Stimulated activated effector memory CD8-positive, alpha-beta T cell treated with anti-CD3 and anti-CD28 coated beads, Interleukin-12 subunit alpha, Interleukin-12 subunit beta, amount 100 ng/mL, for 72 hours (primary cell): ENCODE data around the gene SFMBT1.

ENCODE experiments used
- ATAC-seq: fragments of 150-1000 bp; cut with Tn5 transposase; 2 replicates; pipeline ENCODE4 v1.10.0; 2021
- DNase-seq, 2 donors: peaks; one replicate each; pipeline ENCODE4 v3.0.0; 2021 to 2022; ENCODE audit warnings: low spot score in 2 of 2
- H3K27ac Mint-ChIP-seq: one replicate; pipeline ENCODE4 v1.8.0; 2022; ENCODE audit warnings: mild to moderate bottlenecking, mixed read lengths
- H3K36me3 Mint-ChIP-seq: one replicate; pipeline ENCODE4 v1.8.0; 2022; ENCODE audit warnings: mild to moderate bottlenecking, mixed read lengths
- H3K4me1 Mint-ChIP-seq: one replicate; pipeline ENCODE4 v1.8.0; 2022; ENCODE audit warnings: mixed read lengths
- H3K4me3 Mint-ChIP-seq: one replicate; pipeline ENCODE4 v1.8.0; 2022; ENCODE audit warnings: mild to moderate bottlenecking, mixed read lengths
- H3K9me3 Mint-ChIP-seq: one replicate; pipeline ENCODE4 v1.8.0; 2022; ENCODE audit warnings: mixed read lengths

Gene SFMBT1

DNA sequence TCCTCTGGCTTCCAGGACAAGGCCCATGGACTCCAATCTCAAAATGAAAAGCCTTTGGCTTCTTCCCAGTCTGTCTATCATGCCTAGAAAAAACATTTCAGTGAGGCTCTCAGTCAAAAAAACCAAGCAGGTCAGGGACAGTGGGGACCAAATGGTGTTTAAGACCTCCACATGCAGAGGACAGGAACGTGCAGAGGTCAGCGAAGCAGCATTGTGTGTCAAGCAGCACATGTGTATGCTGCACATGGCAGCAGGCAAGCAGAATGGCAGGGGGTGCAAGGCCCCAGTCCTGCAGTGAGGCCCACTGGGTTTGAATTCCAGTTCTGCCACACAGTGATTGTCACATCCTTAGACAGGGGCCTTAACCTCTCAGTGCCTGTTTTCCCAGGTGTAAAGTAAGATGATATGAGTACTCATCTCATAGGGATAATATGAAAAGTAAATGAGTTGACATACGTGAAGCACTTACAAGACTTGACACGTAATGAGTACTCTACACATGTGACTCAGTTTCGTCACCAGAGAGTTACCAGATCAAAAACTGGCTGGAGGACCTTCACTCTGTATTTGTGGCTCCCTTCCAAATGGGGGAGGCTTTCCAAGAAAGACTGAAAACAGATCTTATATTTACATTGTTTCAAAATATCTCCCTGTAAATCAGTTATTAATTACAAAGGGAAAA is 159.7 kb downstream of the SFMBT1 start:
- Mint-ChIP-seq H3K4me1 (peaks cover 44% of the 10 kb centered on the region), H3K27ac (no peak overlapping the region)
- no peak for ATAC-seq

DNA sequence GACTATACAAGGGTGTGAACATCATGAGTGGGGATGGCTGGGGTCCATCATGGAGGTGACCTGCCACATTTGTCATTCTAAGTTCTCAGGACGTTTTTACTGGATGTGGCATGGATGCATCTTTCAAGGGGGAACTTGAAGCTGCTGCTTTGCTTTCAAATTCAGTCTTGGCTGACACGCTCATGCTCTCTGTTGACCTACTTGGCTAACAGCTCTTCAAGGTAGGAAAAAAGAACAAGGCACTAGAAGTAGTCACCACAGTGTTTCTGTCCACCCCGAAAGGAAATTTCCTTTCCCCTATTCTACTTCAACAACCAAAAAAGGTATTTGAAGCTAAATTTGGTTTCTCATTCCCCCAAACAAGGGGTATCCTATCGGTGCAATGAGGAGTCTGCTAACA is 163.5 kb downstream of the SFMBT1 start:
- Mint-ChIP-seq H3K36me3 (peaks cover 10% of the 10 kb centered on the region), H3K4me3 (no peak overlapping the region), H3K4me1 (peaks cover 49% of the 10 kb centered on the region), H3K9me3 (no peaks in the 10 kb centered on the region), H3K27ac (no peak overlapping the region)
- DNase-seq, result no peak
- ATAC-seq, result no peak

More for the DNA sequence above, 159.7 kb downstream of the SFMBT1 start:
- DNase-seq, result no peak
- Mint-ChIP-seq H3K4me3 (no peak overlapping the region), H3K9me3 (no peaks in the 10 kb centered on the region), H3K36me3 (peaks cover 13% of the 10 kb centered on the region)

DNA sequence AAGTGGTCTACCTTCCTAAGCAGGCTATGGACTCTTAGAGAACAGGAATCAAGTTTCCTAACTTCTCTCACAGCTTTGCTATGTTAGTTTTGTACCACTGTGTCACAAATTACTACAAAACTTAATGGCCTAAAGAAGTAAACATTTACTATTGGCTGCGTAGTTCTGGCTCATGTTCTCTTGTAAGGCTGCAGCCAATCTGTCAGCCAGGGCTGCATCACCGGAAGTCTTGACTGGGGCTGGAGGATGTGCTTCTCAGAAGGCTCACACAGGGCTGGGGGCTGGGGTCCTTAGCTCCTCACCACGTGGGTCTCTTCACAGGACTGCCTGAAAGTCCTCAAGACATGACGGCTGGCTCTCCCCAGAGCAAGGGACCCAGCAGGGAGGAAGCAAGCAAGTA is 164.0 kb downstream of the SFMBT1 start:
- no peak for ATAC-seq
- Mint-ChIP-seq H3K9me3 (no peaks in the 10 kb centered on the region), H3K4me1 (peaks cover 54% of the 10 kb centered on the region), H3K36me3 (peaks cover 10% of the 10 kb centered on the region), H3K27ac (no peak overlapping the region), H3K4me3 (no peak overlapping the region)
- no peak for DNase-seq

DNA sequence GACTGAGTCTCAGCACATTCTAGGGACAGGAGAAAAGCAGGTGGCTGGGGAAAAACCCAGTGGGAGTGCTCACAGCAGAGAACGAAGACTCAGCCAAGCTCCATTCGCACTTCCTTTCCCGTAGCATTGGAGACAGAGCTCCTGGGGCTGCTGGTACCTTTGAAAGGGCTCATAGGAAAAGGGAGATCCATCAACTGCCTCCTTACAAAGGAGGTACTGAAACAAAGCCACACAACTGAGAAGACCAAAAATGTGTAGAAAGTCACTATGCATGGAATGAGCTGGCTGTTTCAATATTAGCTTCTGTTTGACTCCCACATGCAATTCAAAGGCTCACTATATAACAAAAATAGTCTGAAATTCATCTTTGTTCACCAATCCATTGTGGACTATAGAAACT is 165.4 kb downstream of the SFMBT1 start:
- H3K4me3 Mint-ChIP-seq, result no peak overlapping the region
- H3K36me3 Mint-ChIP-seq, result peaks cover 4% of the 10 kb centered on the region
- H3K9me3 Mint-ChIP-seq, result no peaks in the 10 kb centered on the region
- peaks cover 49% of the 10 kb centered on the region for H3K4me1 Mint-ChIP-seq
- DNase-seq (no peak), ATAC-seq (peak; percentile 87)
- peak overlapping the region; percentile 60 for H3K27ac Mint-ChIP-seq

DNA sequence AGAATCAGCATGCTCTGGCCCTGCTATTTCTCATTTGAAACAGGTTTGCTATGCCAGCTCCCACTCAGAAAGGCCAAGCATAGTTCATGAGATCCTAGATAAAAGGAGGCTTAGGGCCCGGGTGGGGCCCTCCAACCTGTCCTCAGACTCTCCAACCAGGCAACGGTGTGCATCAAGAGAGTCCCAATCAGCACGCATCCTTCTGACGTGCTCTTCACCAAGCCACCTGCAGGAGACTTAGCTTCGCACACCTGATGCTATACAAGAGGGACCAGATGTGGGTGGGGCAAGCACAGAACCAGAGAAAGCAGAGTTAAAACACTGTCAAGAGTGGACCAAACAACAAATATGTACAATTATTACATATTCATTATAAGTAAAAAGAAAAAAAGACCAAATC is 165.8 kb downstream of the SFMBT1 start:
- no peak for DNase-seq
- Mint-ChIP-seq H3K9me3 (no peaks in the 10 kb centered on the region), H3K36me3 (peaks cover under 1% of the 10 kb centered on the region), H3K27ac (peak overlapping the region; percentile 60), H3K4me1 (peaks cover 53% of the 10 kb centered on the region), H3K4me3 (no peak overlapping the region)
- ATAC-seq, result peak; percentile 8

DNA sequence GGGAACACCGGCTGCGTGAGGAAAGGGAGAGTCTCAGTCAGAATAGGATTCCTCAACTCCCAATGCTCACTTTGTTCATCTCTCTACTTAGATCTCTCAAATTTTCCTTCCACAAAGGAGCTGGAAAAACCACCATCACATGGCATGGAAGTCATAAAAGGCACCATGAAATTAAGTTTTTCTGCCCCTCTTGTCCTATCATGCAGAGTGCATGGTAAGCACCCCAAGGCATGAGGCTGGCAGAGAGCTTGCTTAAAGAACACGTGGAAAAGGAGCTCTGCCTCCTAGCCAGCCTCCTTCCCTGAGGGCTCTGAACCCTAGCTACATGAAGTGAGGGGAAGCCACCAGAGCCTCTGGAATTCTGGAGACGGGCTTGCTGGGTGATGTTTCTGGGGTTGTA is 166.3 kb downstream of the SFMBT1 start:
- Mint-ChIP-seq H3K4me3 (no peak overlapping the region), H3K36me3 (no peaks in the 10 kb centered on the region), H3K9me3 (no peaks in the 10 kb centered on the region), H3K27ac (no peak overlapping the region), H3K4me1 (peaks cover 58% of the 10 kb centered on the region)
- ATAC-seq (no peak), DNase-seq (no peak)

DNA sequence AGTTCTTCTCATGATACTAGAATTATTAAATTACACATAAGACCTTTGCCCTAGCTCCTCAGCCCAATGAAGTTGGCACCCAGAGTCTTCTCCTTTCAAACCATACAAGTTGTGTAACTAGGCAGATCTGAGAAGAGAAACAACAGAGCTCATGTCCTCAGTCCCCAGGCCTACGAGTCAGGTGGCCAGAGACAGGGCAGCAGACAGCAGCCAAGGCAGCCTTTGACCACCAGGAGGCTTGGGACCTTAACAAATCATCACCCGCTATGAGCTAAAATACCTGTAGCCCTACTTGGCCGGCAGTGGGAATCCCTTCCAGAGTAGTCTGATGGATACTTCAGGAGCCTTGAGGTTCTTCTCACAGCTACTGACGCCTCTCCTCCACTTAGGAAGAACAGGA is 166.8 kb downstream of the SFMBT1 start:
- no peak overlapping the region for H3K27ac Mint-ChIP-seq
- no peak for ATAC-seq
- H3K9me3 Mint-ChIP-seq, result no peaks in the 10 kb centered on the region
- no peaks in the 10 kb centered on the region for H3K36me3 Mint-ChIP-seq
- peaks cover 63% of the 10 kb centered on the region for H3K4me1 Mint-ChIP-seq
- H3K4me3 Mint-ChIP-seq, result no peak overlapping the region
- no peak for DNase-seq

DNA sequence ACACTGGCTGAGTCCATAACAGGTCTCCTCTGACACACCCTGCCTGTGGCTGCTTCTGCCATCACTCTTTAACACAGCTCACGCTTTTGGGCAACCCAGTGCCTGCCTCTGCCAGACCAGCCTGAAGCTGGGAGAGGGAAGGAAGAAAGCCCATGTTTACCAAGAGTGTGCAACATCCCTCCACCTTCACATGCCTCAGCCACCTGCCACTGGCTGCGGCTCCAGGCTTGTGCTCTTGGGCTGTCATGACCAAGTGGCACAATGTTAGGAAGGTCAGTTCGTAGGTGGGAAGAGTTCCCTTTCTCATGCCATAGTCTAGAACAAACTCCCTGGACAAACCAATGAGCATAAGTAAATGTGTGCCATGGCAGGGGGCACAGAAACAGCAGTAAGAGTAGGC is 168.8 kb downstream of the SFMBT1 start:
- ATAC-seq, result no peak
- no peaks in the 10 kb centered on the region for H3K9me3 Mint-ChIP-seq
- no peak for DNase-seq
- H3K4me3 Mint-ChIP-seq, result no peak overlapping the region
- peaks cover 59% of the 10 kb centered on the region for H3K4me1 Mint-ChIP-seq
- no peaks in the 10 kb centered on the region for H3K36me3 Mint-ChIP-seq
- H3K27ac Mint-ChIP-seq, result no peak overlapping the region

DNA sequence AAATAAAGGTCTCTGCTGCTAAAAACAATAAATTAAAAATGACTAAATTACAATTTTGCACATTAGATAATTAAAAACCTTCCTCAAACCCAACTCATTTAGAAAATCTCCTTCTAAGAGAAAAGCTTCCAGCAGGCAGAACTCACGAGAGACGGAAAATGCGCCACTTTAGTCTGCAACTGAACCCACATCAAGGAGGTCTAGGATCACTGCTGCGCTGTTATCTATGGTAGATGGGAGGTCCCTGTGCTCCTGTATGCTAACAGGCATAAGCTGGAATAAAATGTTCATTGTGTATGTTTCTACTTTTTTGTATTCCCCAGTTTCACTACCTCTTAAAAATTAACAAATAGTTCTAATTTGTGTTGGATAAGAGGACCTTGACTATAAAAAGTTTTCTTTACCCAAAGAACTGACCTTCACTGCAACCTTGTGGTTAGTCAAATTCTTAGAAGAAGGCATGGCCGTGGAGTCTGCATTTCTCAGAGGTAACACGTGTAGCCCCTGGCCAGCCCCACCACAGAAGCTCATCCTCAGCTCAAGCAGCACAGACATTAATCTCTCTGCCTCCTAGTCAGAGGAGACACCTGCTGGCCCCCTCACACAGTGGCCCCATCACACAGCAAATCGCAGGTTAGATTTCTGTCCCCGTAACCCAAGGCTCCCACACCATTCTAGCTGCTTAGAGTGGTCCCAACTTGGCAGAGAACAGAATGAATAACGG is 170.8 kb downstream of the SFMBT1 start:
- H3K27ac Mint-ChIP-seq, result no peak overlapping the region
- peaks cover 62% of the 10 kb centered on the region for H3K4me1 Mint-ChIP-seq
- no peaks in the 10 kb centered on the region for H3K36me3 Mint-ChIP-seq
- DNase-seq (no peak), ATAC-seq (no peak)
- H3K4me3 Mint-ChIP-seq, result no peak overlapping the region
- H3K9me3 Mint-ChIP-seq, result no peaks in the 10 kb centered on the region

DNA sequence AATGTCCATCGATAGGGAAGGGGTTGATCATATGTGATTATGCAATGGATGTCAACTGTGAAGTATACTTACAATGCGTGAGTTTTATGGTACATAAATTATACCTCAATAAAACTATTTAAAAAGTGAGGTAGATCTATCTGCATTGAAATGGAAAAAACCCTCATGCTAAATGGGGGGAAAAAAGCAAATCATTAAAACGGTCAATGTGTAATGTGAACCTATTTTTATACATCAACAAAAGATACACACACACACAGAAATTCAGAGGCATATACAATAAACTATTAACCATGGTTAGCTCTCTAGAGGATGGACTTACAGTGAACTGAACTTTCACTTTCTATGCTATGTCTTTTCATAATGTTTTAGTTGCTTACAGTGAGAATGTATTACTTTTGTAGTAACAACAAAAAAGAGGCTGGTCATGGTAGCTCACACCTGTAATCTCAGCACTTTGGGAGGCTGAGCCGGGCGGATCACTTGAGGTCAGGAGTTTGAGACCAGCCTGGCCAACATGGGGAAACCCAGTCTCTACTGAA is 171.6 kb downstream of the SFMBT1 start:
- no peaks in the 10 kb centered on the region for H3K36me3 Mint-ChIP-seq
- DNase-seq (no peak), ATAC-seq (no peak)
- peak overlapping the region; percentile 29 for H3K27ac Mint-ChIP-seq
- H3K4me1 Mint-ChIP-seq, result peaks cover 58% of the 10 kb centered on the region
- H3K4me3 Mint-ChIP-seq, result no peak overlapping the region
- no peaks in the 10 kb centered on the region for H3K9me3 Mint-ChIP-seq

DNA sequence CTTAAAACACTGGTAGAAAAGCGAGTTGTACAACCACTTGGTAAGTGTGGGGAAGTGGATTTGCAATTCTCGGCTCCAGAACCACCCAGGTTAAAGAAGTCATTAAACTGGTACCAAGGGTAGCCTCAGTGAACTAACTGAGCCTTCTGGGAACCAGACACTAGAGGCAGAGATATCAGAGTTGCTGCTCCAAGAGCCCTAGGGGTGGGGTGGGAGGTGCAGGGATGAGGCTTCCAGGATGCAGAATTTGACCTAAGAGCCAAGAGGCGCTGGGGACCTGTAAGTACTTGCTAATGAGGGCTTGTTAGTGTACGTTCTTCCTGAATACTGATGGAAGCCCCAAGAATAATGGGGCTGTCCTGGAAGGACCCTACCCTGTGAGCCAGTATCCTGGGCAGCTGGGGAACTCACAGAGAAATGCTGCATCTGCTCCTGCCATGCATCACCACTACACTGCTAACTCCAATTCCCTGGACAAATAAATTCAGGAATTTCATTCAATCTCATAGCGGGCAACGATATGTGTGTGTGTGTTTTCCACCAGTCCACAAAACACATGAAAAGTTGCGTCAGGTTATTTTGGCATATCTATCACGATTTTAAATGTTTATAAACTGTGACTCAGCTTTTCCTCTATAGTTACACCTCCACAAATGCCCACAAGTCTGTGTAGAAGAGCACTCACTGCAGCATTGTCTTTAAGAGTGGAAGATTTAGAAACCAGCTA is 172.3 kb downstream of the SFMBT1 start:
- ATAC-seq (peak; percentile 46), DNase-seq (no peak)
- Mint-ChIP-seq H3K9me3 (no peaks in the 10 kb centered on the region), H3K36me3 (no peaks in the 10 kb centered on the region), H3K27ac (peak overlapping the region; percentile 29), H3K4me1 (peaks cover 55% of the 10 kb centered on the region), H3K4me3 (no peak overlapping the region)

DNA sequence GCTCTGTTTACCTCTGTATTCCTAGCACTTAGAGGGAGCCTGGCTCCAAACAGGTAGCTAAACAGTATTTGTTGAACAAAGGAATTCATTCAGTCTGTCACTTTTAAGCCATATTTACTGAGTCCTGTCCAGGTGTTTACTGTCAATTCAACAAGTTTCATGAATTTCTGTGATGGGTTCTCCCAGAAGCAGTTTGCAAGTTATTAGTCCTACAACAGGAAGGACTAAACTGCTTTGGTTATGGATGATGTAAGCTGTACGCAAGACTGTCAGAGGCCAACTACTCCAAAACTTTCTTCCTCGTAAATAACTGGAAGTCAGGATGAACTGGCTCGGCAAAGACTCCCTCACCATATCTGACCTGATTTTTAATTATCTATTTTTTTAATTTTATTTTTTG is 173.6 kb downstream of the SFMBT1 start:
- H3K27ac Mint-ChIP-seq, result peak overlapping the region; percentile 69
- no peaks in the 10 kb centered on the region for H3K36me3 Mint-ChIP-seq
- no peaks in the 10 kb centered on the region for H3K9me3 Mint-ChIP-seq
- peaks cover 52% of the 10 kb centered on the region for H3K4me1 Mint-ChIP-seq
- no peak for ATAC-seq
- H3K4me3 Mint-ChIP-seq, result no peak overlapping the region
- DNase-seq, result no peak

DNA sequence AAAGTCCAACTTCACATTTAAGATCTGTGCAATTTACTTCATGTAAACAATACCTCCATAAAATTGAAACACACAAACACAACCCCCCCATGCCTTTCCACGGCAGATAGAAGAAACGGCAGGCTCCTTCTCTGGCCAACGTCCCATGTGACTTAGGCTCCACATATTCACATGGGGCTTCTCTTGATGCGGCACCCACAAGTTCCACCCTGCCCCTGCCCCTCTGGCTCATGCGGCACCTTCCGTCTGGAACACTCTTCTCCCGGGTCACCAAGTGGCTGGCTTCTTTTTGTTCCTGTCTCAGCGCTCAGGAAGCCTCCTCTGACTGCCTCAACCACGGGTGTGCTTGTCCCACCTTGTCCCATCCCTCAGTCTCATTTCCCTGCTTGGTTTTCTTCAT is 174.1 kb downstream of the SFMBT1 start:
- H3K27ac Mint-ChIP-seq, result peak overlapping the region; percentile 69
- H3K4me1 Mint-ChIP-seq, result peaks cover 48% of the 10 kb centered on the region
- DNase-seq (no peak), ATAC-seq (no peak)
- no peaks in the 10 kb centered on the region for H3K36me3 Mint-ChIP-seq
- no peaks in the 10 kb centered on the region for H3K9me3 Mint-ChIP-seq
- H3K4me3 Mint-ChIP-seq, result no peak overlapping the region

DNA sequence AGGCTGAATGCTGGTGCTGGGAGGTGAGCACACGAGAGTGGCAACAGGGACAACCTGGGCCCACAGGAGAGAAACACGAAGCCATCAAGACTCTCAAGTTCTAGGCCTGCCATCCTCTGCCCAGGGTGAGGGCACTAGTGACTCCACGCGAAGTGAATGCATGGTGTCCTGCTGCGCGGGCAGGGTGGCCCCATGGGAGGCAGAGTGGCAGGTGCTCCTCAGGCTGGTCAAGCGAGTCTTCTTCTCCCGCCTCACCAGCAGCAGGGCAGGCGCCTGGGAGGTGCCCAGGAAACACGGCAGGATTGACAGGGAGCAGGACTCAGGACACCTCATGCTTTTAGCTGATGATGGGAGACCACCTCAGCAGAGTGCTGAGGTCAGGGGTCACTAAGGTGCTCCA is 175.4 kb downstream of the SFMBT1 start:
- DNase-seq, result no peak
- peaks cover 53% of the 10 kb centered on the region for H3K4me1 Mint-ChIP-seq
- H3K27ac Mint-ChIP-seq, result peak overlapping the region; percentile 69
- no peak overlapping the region for H3K4me3 Mint-ChIP-seq
- ATAC-seq, result no peak
- peaks cover 2% of the 10 kb centered on the region for H3K9me3 Mint-ChIP-seq
- peaks cover 5% of the 10 kb centered on the region for H3K36me3 Mint-ChIP-seq

DNA sequence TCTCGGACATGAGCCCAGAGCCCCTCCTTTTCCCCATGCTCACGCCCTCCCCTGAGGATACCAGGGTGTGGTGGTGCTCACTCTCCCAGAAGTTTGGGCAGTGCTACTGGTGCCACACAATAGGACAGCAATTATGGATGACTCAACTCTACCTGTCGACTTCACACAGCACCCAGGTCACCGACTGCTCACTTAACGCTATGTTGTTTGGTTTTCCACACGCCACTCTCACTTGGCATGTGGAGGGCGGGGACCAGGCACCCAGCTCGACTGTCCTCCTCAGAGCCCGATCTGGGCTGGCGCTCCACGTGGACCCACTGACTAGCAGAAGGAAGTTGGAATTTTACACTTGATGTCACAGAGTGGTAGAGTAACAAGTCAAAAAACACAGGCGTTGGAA is 179.4 kb downstream of the SFMBT1 start:
- H3K4me1 Mint-ChIP-seq, result peaks cover 36% of the 10 kb centered on the region
- peak overlapping the region; percentile 13 for H3K27ac Mint-ChIP-seq
- DNase-seq (no peak), ATAC-seq (no peak)
- peaks cover 5% of the 10 kb centered on the region for H3K36me3 Mint-ChIP-seq
- H3K4me3 Mint-ChIP-seq, result no peak overlapping the region
- peaks cover 5% of the 10 kb centered on the region for H3K9me3 Mint-ChIP-seq
